SU-DHL-6 (cell line): Measurements from ENCODE around the gene EGFL8.

ENCODE experiments used
- EZH2phosphoT487 ChIP-seq: fragments of 200-600 bp; sonication (generic), shearing (Covaris generic); conservative IDR thresholded peaks from 2 replicates; pipeline ENCODE4 v1.6.1; 2018; ENCODE audit warnings: mild to moderate bottlenecking, antibody characterized with exemption, low read length, moderate library complexity, mixed read lengths
- TF ChIP-seq, protein P1 (sequence below): fragments of 200-600 bp; sonication (generic); IDR thresholded peaks from one replicate; pipeline ENCODE4 v1.5.1; 2017; ENCODE audit warnings: antibody characterized with exemption, mild to moderate bottlenecking, low read length, moderate library complexity; ENCODE audit not compliant: insufficient read depth, poor library complexity, severe bottlenecking

DNA sequence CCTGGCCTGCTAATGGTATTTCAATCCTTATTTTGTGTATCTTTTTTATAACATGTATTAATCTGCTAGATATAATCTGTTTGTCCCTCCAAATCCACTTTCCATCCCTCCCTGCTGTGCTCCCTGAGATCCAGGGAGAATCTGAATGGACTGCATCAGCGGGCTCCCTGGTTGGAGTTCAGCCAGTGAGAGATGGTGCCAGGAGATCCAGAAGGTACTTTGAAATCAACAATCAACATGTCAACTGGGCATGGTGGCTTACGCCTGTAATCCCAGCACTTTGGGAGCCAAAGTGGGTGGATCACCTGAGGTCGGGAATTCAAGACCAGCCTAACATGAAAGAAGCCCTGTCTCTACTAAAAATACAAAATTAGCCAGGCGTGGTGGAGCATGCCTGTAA, 40.7 kb upstream of the EGFL8 start:
- TF ChIP-seq, protein P1, sequence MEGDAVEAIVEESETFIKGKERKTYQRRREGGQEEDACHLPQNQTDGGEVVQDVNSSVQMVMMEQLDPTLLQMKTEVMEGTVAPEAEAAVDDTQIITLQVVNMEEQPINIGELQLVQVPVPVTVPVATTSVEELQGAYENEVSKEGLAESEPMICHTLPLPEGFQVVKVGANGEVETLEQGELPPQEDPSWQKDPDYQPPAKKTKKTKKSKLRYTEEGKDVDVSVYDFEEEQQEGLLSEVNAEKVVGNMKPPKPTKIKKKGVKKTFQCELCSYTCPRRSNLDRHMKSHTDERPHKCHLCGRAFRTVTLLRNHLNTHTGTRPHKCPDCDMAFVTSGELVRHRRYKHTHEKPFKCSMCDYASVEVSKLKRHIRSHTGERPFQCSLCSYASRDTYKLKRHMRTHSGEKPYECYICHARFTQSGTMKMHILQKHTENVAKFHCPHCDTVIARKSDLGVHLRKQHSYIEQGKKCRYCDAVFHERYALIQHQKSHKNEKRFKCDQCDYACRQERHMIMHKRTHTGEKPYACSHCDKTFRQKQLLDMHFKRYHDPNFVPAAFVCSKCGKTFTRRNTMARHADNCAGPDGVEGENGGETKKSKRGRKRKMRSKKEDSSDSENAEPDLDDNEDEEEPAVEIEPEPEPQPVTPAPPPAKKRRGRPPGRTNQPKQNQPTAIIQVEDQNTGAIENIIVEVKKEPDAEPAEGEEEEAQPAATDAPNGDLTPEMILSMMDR = no peak
- TF ChIP-seq EZH2phosphoT487 = no peak
